ENCODE data around the gene GP1BB. TPM values are rescaled to one million over a fixed set of nuclear protein-coding genes. Genes with fewer than 3 reads are reported as not detected.

The GP1BB gene
- total RNA-seq, 1 donor from 2014 or later = not detected

DNA sequence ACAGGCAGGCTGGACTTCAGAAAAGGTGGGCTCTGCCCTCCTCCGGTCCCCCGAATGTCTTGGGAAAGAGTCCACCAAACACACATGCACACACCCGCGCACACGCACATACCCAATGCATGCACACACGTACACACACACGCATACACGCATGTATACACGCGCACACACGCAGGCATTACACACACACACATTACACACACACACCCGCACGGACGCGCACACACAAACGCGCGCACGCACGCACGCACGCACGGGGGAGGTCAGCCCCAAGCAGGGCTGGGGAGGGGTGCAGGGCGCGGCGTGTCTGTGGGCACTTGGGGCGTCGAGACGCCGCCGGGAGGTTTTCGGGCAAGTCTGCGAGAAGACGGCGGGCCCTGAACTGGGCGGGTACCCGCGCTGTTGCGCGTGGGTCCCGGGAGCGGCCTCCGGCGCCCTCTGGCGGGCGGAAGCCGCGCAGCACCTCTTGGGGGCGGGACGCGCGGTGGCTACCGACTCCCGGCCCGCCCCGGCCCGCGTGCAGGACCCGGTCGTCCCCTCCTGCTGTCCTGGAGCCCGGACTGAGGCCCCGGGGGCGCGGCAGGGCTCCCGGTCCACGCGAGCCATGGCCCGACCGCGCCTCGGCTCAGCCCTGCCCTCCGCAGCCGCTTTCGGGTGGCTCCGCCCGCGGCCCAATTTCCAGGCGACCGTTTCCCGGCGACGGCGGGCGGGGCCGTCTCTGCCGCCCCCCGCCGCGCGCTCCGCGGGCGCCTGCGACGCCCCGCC, 5.5 kb upstream of the GP1BB start:
- peak; percentile 81 for DNase-seq
- TF ChIP-seq, protein P1, sequence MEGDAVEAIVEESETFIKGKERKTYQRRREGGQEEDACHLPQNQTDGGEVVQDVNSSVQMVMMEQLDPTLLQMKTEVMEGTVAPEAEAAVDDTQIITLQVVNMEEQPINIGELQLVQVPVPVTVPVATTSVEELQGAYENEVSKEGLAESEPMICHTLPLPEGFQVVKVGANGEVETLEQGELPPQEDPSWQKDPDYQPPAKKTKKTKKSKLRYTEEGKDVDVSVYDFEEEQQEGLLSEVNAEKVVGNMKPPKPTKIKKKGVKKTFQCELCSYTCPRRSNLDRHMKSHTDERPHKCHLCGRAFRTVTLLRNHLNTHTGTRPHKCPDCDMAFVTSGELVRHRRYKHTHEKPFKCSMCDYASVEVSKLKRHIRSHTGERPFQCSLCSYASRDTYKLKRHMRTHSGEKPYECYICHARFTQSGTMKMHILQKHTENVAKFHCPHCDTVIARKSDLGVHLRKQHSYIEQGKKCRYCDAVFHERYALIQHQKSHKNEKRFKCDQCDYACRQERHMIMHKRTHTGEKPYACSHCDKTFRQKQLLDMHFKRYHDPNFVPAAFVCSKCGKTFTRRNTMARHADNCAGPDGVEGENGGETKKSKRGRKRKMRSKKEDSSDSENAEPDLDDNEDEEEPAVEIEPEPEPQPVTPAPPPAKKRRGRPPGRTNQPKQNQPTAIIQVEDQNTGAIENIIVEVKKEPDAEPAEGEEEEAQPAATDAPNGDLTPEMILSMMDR (IDR thresholded peaks at IDR 0.05; ENCODE audit: borderline replicate concordance) = peak; percentile 99
- H3K27ac ChIP-seq (replicated peaks) = peak overlapping the region; percentile 94
- no peaks in the 10 kb centered on the region for H3K9me3 ChIP-seq (replicated peaks)
- peaks cover 88% of the 10 kb centered on the region for H3K4me1 ChIP-seq
- H3K27me3 ChIP-seq (ENCODE audit: low read depth) = peaks cover 73% of the 10 kb centered on the region
- intact Hi-C loops (cut with micrococcal nuclease) = no loop called here
- H3K36me3 ChIP-seq = peaks cover 29% of the 10 kb centered on the region
- H3K4me3 ChIP-seq = peak overlapping the region; percentile 80

GRCh38 chr22:19718456-19719049, 4.8 kb upstream of the GP1BB start:
- Histone ChIP-seq H3K36me3 (peaks cover 29% of the 10 kb centered on the region), H3K4me1 (peaks cover 95% of the 10 kb centered on the region), H3K27ac (replicated peaks) (peak overlapping the region; percentile 94), H3K9me3 (replicated peaks) (no peaks in the 10 kb centered on the region), H3K27me3 (ENCODE audit: low read depth) (peaks cover 78% of the 10 kb centered on the region), H3K4me3 (peak overlapping the region; percentile 80)
- DNase-seq = no peak
- intact Hi-C loops (cut with micrococcal nuclease) = no loop called here
- TF ChIP-seq, protein P1 (IDR thresholded peaks at IDR 0.05; ENCODE audit: borderline replicate concordance) = no peak

DNA sequence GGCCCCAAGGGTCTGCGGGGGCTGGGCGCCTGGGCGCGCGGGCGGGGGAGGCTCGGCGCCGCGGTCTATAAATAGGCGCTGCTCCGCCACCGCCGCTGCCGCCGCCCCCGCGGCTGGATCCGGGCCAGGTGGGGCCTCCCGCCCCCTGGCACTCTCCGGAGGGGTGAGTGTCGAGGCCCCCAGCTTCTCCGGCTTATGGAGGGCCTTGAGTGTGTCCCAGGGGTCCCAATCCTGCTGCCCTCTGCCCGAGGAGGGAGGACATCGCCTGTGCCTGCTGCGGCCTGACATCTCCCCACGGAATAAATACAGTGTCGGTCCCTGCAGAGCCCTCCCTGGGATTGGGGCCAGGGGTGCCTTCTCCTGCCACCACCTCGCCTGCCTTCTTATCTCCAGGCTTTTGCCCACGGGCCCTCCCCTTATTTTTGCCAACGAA, 4.3 kb upstream of the GP1BB start:
- peaks cover 93% of the 10 kb centered on the region for H3K4me1 ChIP-seq
- peaks cover 78% of the 10 kb centered on the region for H3K27me3 ChIP-seq (ENCODE audit: low read depth)
- peaks cover 29% of the 10 kb centered on the region for H3K36me3 ChIP-seq
- intact Hi-C loops (cut with micrococcal nuclease) = no loop called here
- H3K27ac ChIP-seq (replicated peaks) = peak overlapping the region; percentile 94
- H3K9me3 ChIP-seq (replicated peaks) = no peaks in the 10 kb centered on the region
- DNase-seq = peak; percentile 49
- TF ChIP-seq, protein P1 (IDR thresholded peaks at IDR 0.05; ENCODE audit: borderline replicate concordance) = no peak
- peak overlapping the region; percentile 80 for H3K4me3 ChIP-seq

GRCh38 chr22:19719488-19720021, 3.8 kb upstream of the GP1BB start:
- DNase-seq = no peak
- TF ChIP-seq, protein P1 (IDR thresholded peaks at IDR 0.05; ENCODE audit: borderline replicate concordance) = no peak
- Histone ChIP-seq H3K4me3 (peak overlapping the region; percentile 80), H3K9me3 (replicated peaks) (no peaks in the 10 kb centered on the region), H3K4me1 (peaks cover 95% of the 10 kb centered on the region), H3K27me3 (ENCODE audit: low read depth) (peaks cover 82% of the 10 kb centered on the region), H3K27ac (replicated peaks) (peak overlapping the region; percentile 94), H3K36me3 (peaks cover 29% of the 10 kb centered on the region)
- intact Hi-C loops (cut with micrococcal nuclease) = no loop called here

DNA sequence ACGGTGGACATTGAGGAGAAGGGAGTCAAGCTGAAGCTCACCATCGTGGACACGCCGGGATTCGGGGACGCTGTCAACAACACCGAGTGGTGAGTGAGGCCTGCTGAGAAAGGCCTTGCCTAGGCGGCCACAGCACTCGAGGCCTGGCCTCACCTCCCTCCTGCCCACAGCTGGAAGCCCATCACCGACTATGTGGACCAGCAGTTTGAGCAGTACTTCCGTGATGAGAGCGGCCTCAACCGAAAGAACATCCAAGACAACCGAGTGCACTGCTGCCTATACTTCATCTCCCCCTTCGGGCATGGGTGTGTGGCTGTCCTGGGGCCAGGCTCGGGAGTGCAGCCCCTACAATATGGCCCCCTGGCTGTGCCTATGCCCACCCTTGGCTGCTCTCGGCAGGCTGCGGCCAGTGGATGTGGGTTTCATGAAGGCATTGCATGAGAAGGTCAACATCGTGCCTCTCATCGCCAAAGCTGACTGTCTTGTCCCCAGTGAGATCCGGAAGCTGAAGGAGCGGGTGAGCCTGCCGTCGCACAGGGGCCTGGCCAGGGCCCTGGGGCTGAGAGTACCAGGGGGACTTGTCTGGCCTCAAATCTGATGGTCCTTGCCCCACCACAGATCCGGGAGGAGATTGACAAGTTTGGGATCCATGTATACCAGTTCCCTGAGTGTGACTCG, 3.0 kb upstream of the GP1BB start:
- H3K9me3 ChIP-seq (replicated peaks) = no peaks in the 10 kb centered on the region
- peaks cover 79% of the 10 kb centered on the region for H3K27me3 ChIP-seq (ENCODE audit: low read depth)
- peak overlapping the region; percentile 80 for H3K4me3 ChIP-seq
- peaks cover 88% of the 10 kb centered on the region for H3K4me1 ChIP-seq
- no peak for DNase-seq
- peak overlapping the region; percentile 94 for H3K27ac ChIP-seq (replicated peaks)
- TF ChIP-seq, protein P1 (IDR thresholded peaks at IDR 0.05; ENCODE audit: borderline replicate concordance) = no peak
- intact Hi-C loops (cut with micrococcal nuclease) = no loop called here
- H3K36me3 ChIP-seq = peaks cover 29% of the 10 kb centered on the region
